Keratinocyte (primary cell): ENCODE data around the gene ZSWIM6.

ENCODE experiments used
- CTCF ChIP-seq, 3 experiments: IDR thresholded peaks in 1 of 3; conservative IDR thresholded peaks in 1 of 3; optimal IDR thresholded peaks in 1 of 3; 2 replicates in 2 of 3; 3 replicates in 1 of 3; pipeline versions ENCODE3 to v1.5.1; 2011; ENCODE audit warnings: low read length in 3 of 3, mild to moderate bottlenecking in 3 of 3, moderate library complexity in 2 of 3, control low read depth in 1 of 3, inconsistent platforms in 1 of 3; ENCODE audit not compliant: insufficient read depth in 2 of 3; ENCODE audit errors: extremely low read depth in 1 of 3
- EZH2 ChIP-seq: IDR thresholded peaks from one replicate; pipeline ENCODE4 v1.6.1; 2012; ENCODE audit warnings: inconsistent platforms, mild to moderate bottlenecking, low read length, moderate library complexity

GRCh38 chr5:61402970-61403900 is 71.2 kb downstream of the ZSWIM6 start:
- TF ChIP-seq CTCF (optimal IDR thresholded peaks at IDR 0.05 in 1 of 3, IDR thresholded peaks at IDR 0.05 in 1 of 3, conservative IDR thresholded peaks at IDR 0.05 in 1 of 3; ENCODE audit: extremely low read depth in 1 of 3, insufficient read depth in 2 of 3, low read length in 3 of 3) (no peak), EZH2 (no peak)
